CD4-positive, alpha-beta T cell treated with Interleukin-17A for 4 hours (primary cell): Measurements from ENCODE around the gene VPS45.

ENCODE experiments used
- DNase-seq: peaks from one replicate; pipeline ENCODE4 v3.0.0-alpha.2; 2020; ENCODE audit warnings: mixed read lengths

The VPS45 gene

GRCh38 chr1:150076066-150076465, 8.5 kb downstream of the VPS45 start:
- peak; percentile 13 for DNase-seq

- DNase-seq = no peak
Measured at GRCh38 chr1:150076985-150077384, 9.4 kb downstream of the VPS45 start.

GRCh38 chr1:150080784-150081183, 13.2 kb downstream of the VPS45 start:
- DNase-seq = no peak

GRCh38 chr1:150082494-150082893, 14.9 kb downstream of the VPS45 start:
- DNase-seq = no peak

- DNase-seq = no peak
Measured at GRCh38 chr1:150083907-150084306, 16.3 kb downstream of the VPS45 start.

GRCh38 chr1:150085406-150085805, 17.8 kb downstream of the VPS45 start:
- DNase-seq = no peak

- no peak for DNase-seq
Measured at GRCh38 chr1:150087415-150087814, 19.8 kb downstream of the VPS45 start.

GRCh38 chr1:150089846-150090520, 22.4 kb downstream of the VPS45 start:
- DNase-seq = no peak

- DNase-seq = no peak
Measured at GRCh38 chr1:150092180-150092791, 24.7 kb downstream of the VPS45 start.

GRCh38 chr1:150093805-150094204, 26.2 kb downstream of the VPS45 start:
- no peak for DNase-seq

GRCh38 chr1:150094734-150095265, 27.2 kb downstream of the VPS45 start:
- no peak for DNase-seq

- DNase-seq = no peak
Measured at GRCh38 chr1:150102986-150103385, 35.4 kb downstream of the VPS45 start.

GRCh38 chr1:150106341-150106740, 38.8 kb downstream of the VPS45 start:
- peak; percentile 53 for DNase-seq

- DNase-seq = peak; percentile 16
Measured at GRCh38 chr1:150109586-150109985, 42.0 kb downstream of the VPS45 start.

GRCh38 chr1:150110116-150110515, 42.5 kb downstream of the VPS45 start:
- DNase-seq = no peak

GRCh38 chr1:150111670-150112069, 44.1 kb downstream of the VPS45 start:
- DNase-seq = no peak

GRCh38 chr1:150115121-150115520, 47.5 kb downstream of the VPS45 start:
- no peak for DNase-seq

GRCh38 chr1:150118716-150119115, 51.1 kb downstream of the VPS45 start:
- DNase-seq = no peak

- DNase-seq = no peak
Measured at GRCh38 chr1:150121236-150121862, 53.8 kb downstream of the VPS45 start.

- no peak for DNase-seq
Measured at GRCh38 chr1:150126811-150127210, 59.2 kb downstream of the VPS45 start.

- no peak for DNase-seq
Measured at GRCh38 chr1:150127464-150127863, 59.9 kb downstream of the VPS45 start.

- peak; percentile 22 for DNase-seq
Measured at GRCh38 chr1:150127868-150128267, 60.3 kb downstream of the VPS45 start.

GRCh38 chr1:150132372-150132771, 64.8 kb downstream of the VPS45 start:
- DNase-seq = no peak

- no peak for DNase-seq
Measured at GRCh38 chr1:150134537-150134936, 67.0 kb downstream of the VPS45 start.
